Endothelial cell (in vitro differentiated cells): ENCODE results near the gene ATXN1. TPM values are rescaled to one million over a fixed set of nuclear protein-coding genes. Genes with fewer than 3 reads are reported as not detected.
A peak's percentile ranks its signal among the peaks of the same experiment; 100 is the strongest.

Source experiments
- DNase-seq: peaks from one replicate; pipeline ENCODE4 v3.0.0; 2021; ENCODE audit warnings: low spot score
- H3K27ac Mint-ChIP-seq: one replicate; pipeline ENCODE4 v1.8.0; 2021; ENCODE audit warnings: mixed read lengths, inconsistent platforms; ENCODE audit not compliant: unreplicated experiment
- H3K27me3 Mint-ChIP-seq: one replicate; pipeline ENCODE4 v1.8.0; 2021; ENCODE audit warnings: mild to moderate bottlenecking, moderate library complexity, mixed read lengths, inconsistent platforms; ENCODE audit not compliant: unreplicated experiment
- H3K36me3 Mint-ChIP-seq: one replicate; pipeline ENCODE4 v1.8.0; 2021; ENCODE audit warnings: mild to moderate bottlenecking, low read depth, mixed read lengths, inconsistent platforms; ENCODE audit not compliant: unreplicated experiment
- H3K4me1 Mint-ChIP-seq: one replicate; pipeline ENCODE4 v1.8.0; 2021; ENCODE audit warnings: mild to moderate bottlenecking, mixed read lengths, inconsistent platforms; ENCODE audit not compliant: unreplicated experiment
- H3K4me3 Mint-ChIP-seq: one replicate; pipeline ENCODE4 v1.8.0; 2021; ENCODE audit warnings: mild to moderate bottlenecking, mixed read lengths, inconsistent platforms; ENCODE audit not compliant: unreplicated experiment
- H3K9me3 Mint-ChIP-seq: one replicate; pipeline ENCODE4 v1.8.0; 2021; ENCODE audit warnings: mixed read lengths, inconsistent platforms; ENCODE audit not compliant: unreplicated experiment
- CTCF ChIP-seq: fragments of 200-600 bp; sonication (generic); IDR thresholded peaks from one replicate; pipeline ENCODE4 v1.5.0; 2021; ENCODE audit warnings: antibody characterized with exemption; ENCODE audit not compliant: unreplicated experiment
- total RNA-seq: library from RNA; stranded (reverse); fragmentation: NEBNext Ultra II Directional; extraction: Animal tissue kit (Norgen Biotek cat#: 25700); gene quantifications from one replicate; pipeline ENCODE4 v1.2.1, GENCODE V29; 2021; ENCODE audit not compliant: unreplicated experiment

ATXN1 gene
- total RNA-seq, 1 donor from 2014 or later = 18.7 TPM

DNA sequence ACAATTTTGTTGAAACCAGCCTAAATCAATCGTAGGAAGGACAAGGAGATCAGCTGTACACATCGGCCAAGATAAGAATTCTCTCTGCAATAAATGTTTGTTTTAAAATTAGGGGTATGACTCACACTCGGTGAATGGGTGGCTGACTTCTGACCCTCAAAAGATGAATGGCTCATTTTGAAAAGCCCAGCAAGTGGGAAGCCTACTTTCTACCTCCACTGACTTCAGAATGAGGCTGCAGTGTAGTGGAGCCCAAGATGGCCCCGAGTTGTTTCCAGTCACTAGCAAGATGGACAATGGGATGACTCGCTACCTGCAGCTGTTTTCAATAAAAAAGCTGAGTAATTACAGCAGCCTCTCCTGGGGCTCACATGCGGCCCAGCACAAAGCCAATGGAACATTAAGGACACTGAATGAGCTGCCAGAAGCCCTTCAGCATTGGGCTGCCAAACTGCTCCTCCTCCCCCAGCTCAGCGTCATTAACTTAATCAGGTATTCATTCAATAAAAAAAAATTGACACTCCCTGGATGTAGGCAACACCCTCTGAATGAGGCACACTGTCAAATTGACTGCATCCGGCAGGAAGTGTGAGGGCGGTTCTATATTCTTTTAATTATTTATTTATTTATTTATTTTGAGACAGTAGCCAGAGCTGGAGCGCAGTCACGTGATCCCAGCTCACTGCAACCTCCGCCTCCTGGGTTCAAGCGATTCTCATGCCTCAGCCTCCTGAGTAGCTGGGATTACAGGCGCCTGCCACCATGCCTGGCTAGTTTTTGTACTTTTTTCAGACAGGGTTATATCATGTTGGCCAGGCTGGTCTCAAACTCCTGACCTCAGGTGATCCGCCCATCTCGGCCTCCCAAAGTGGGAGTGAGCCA, 415.6 kb downstream of the ATXN1 start:
- TF ChIP-seq CTCF = no peak
- Mint-ChIP-seq H3K4me3 (no peak overlapping the region), H3K36me3 (no peaks in the 10 kb centered on the region), H3K27me3 (peaks cover 2% of the 10 kb centered on the region), H3K4me1 (peaks cover 3% of the 10 kb centered on the region), H3K27ac (no peak overlapping the region), H3K9me3 (no peaks in the 10 kb centered on the region)
- DNase-seq = no peak

- Mint-ChIP-seq H3K27ac (no peak overlapping the region), H3K27me3 (peaks cover 2% of the 10 kb centered on the region), H3K36me3 (no peaks in the 10 kb centered on the region), H3K4me1 (peaks cover 3% of the 10 kb centered on the region), H3K4me3 (no peak overlapping the region), H3K9me3 (no peaks in the 10 kb centered on the region)
- DNase-seq = no peak
- no peak for TF ChIP-seq CTCF
Observed at GRCh38 chr6:16344756-16345155, 416.5 kb downstream of the ATXN1 start.

GRCh38 chr6:16343593-16343992, 417.7 kb downstream of the ATXN1 start:
- no peak for TF ChIP-seq CTCF
- no peaks in the 10 kb centered on the region for H3K9me3 Mint-ChIP-seq
- H3K4me1 Mint-ChIP-seq = no peaks in the 10 kb centered on the region
- H3K27ac Mint-ChIP-seq = no peak overlapping the region
- no peak for DNase-seq
- H3K4me3 Mint-ChIP-seq = no peak overlapping the region
- no peaks in the 10 kb centered on the region for H3K36me3 Mint-ChIP-seq
- H3K27me3 Mint-ChIP-seq = peaks cover 2% of the 10 kb centered on the region

DNA sequence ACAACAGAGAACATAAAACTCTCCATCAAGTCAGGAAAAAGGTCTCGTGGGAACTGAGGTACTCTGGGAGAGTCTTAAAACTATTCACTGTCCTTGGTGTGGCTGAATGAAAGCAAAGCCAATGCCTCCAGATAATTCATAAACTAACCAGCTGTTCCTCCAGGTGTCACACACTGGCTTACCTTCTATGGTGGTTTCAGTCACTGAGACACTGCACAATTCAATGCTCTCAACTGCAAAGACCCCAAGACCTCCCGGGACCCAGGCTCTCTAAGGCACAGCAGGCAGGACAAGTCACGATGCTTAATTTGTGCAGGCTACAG, 422.0 kb downstream of the ATXN1 start:
- Mint-ChIP-seq H3K36me3 (no peaks in the 10 kb centered on the region), H3K9me3 (no peaks in the 10 kb centered on the region), H3K27ac (no peak overlapping the region), H3K4me3 (no peak overlapping the region), H3K4me1 (peaks cover 5% of the 10 kb centered on the region), H3K27me3 (peaks cover 4% of the 10 kb centered on the region)
- no peak for DNase-seq
- TF ChIP-seq CTCF = no peak

DNA sequence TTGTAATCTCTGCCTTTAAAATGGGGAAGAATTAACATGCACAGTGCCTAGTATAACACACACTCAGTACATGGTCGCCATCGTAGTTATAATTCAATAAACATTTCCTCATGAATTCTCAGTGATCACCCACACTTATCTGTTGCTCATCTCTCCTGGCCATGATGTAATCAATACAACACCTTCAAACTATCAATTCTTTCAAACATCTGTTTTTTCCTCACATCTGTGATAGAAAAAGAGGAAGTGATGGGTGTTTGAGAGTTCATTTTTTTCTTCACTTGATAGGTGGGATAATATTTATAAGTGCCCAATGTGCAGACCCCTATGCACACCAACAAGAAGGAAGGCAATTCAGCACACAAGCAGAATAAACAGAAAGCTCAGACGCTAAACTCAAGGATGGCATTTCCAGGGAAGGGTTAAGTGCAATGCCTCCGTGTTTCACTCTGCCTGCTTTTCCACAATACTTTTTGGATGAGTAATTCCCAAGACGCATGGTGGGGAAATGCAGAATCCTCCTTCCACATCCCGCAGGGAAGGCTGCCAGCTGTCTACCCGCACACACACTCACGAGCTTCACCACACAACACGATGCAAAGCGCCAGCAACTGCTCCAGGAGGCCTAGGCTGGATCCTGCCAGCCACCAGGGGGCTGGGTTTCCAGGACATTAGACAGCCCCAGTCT, 422.5 kb downstream of the ATXN1 start:
- Mint-ChIP-seq H3K27ac (no peak overlapping the region), H3K27me3 (peaks cover 2% of the 10 kb centered on the region), H3K36me3 (no peaks in the 10 kb centered on the region), H3K4me1 (peaks cover 5% of the 10 kb centered on the region), H3K9me3 (no peaks in the 10 kb centered on the region), H3K4me3 (no peak overlapping the region)
- peak; percentile 28 for DNase-seq
- TF ChIP-seq CTCF = no peak
